Brain microvascular endothelial cell (primary cell): ENCODE data around the gene CHCHD1.

ENCODE experiments used
- DNase-seq: peaks from one replicate; pipeline ENCODE4 v3.0.0-alpha.2; 2020
- H3K27ac ChIP-seq: fragments of 250-450 bp; sonication (Bioruptor Pico); 2 replicates; pipeline ENCODE4 v1.5.1; 2020; ENCODE audit warnings: mild to moderate bottlenecking, moderate library complexity
- H3K27me3 ChIP-seq: fragments of 250-450 bp; sonication (Bioruptor Pico); replicated peaks from 2 replicates; pipeline ENCODE4 v1.5.1; 2020; ENCODE audit warnings: mild to moderate bottlenecking
- H3K36me3 ChIP-seq: fragments of 250-450 bp; sonication (Bioruptor Pico); replicated peaks from 2 replicates; pipeline ENCODE4 v1.5.1; 2020; ENCODE audit warnings: mild to moderate bottlenecking
- H3K4me3 ChIP-seq: 2 replicates; pipeline ENCODE4 v1.5.1; 2011; ENCODE audit warnings: low read depth, mild to moderate bottlenecking, control low read depth, low read length, moderate library complexity
- CTCF ChIP-seq: IDR thresholded peaks from 2 replicates; pipeline ENCODE4 v1.5.1; 2011; ENCODE audit warnings: low read depth, mild to moderate bottlenecking, moderate library complexity, low read length, control low read depth, inconsistent platforms; ENCODE audit errors: missing control alignments
- in situ Hi-C: cut with HindIII; loops from 2 replicates; pipeline ENCODE4 v1.10.0; 2017; ENCODE audit warnings: low sequenced_read_pairs, low pct_ligation_motif_present

CHCHD1 gene

GRCh38 chr10:73763343-73763742 lies 18.5 kb upstream of the CHCHD1 start:
- Histone ChIP-seq H3K36me3 (peaks cover 85% of the 10 kb centered on the region), H3K27me3 (no peaks in the 10 kb centered on the region), H3K27ac (peak overlapping the region; percentile 10), H3K4me3 (no peak overlapping the region)
- no peak for TF ChIP-seq CTCF
- in situ Hi-C loops = no loop called here
- DNase-seq = no peak

GRCh38 chr10:73765066-73765465 lies 16.8 kb upstream of the CHCHD1 start:
- no peak overlapping the region for H3K27ac ChIP-seq
- no peak for TF ChIP-seq CTCF
- H3K36me3 ChIP-seq = peaks cover 99% of the 10 kb centered on the region
- no peaks in the 10 kb centered on the region for H3K27me3 ChIP-seq
- in situ Hi-C loops = no loop called here
- H3K4me3 ChIP-seq = no peak overlapping the region
- no peak for DNase-seq

- in situ Hi-C loops = no loop called here
- no peak for TF ChIP-seq CTCF
- Histone ChIP-seq H3K36me3 (peaks cover 80% of the 10 kb centered on the region), H3K4me3 (no peak overlapping the region), H3K27me3 (no peaks in the 10 kb centered on the region), H3K27ac (no peak overlapping the region)
- DNase-seq = no peak
These were observed 13.0 kb upstream of the CHCHD1 start for GRCh38 chr10:73768881-73769280.

GRCh38 chr10:73769396-73769795 lies 12.5 kb upstream of the CHCHD1 start:
- no peak for TF ChIP-seq CTCF
- peaks cover 75% of the 10 kb centered on the region for H3K36me3 ChIP-seq
- no peaks in the 10 kb centered on the region for H3K27me3 ChIP-seq
- H3K4me3 ChIP-seq = no peak overlapping the region
- no peak for DNase-seq
- H3K27ac ChIP-seq = no peak overlapping the region
- in situ Hi-C loops = no loop called here

- Histone ChIP-seq H3K36me3 (peaks cover 56% of the 10 kb centered on the region), H3K27me3 (no peaks in the 10 kb centered on the region), H3K4me3 (peak overlapping the region; percentile 81), H3K27ac (peak overlapping the region; percentile 88)
- TF ChIP-seq CTCF = peak; percentile 19
- peak; percentile 59 for DNase-seq
- in situ Hi-C loops = no loop called here
These were observed 10.0 kb upstream of the CHCHD1 start for GRCh38 chr10:73771722-73772280.
